Ecto neural progenitor cell (in vitro differentiated cells): ENCODE data around the gene GRAMD4.

Experiments
- DNase-seq: peaks from one replicate; pipeline ENCODE4 v3.0.0-alpha.2; 2018; ENCODE audit warnings: low spot score

GRAMD4 gene

GRCh38 chr22:46596819-46597218 is 23.4 kb upstream of the GRAMD4 start:
- no peak for DNase-seq

GRCh38 chr22:46598224-46598623 is 22.0 kb upstream of the GRAMD4 start:
- DNase-seq: no peak

DNA sequence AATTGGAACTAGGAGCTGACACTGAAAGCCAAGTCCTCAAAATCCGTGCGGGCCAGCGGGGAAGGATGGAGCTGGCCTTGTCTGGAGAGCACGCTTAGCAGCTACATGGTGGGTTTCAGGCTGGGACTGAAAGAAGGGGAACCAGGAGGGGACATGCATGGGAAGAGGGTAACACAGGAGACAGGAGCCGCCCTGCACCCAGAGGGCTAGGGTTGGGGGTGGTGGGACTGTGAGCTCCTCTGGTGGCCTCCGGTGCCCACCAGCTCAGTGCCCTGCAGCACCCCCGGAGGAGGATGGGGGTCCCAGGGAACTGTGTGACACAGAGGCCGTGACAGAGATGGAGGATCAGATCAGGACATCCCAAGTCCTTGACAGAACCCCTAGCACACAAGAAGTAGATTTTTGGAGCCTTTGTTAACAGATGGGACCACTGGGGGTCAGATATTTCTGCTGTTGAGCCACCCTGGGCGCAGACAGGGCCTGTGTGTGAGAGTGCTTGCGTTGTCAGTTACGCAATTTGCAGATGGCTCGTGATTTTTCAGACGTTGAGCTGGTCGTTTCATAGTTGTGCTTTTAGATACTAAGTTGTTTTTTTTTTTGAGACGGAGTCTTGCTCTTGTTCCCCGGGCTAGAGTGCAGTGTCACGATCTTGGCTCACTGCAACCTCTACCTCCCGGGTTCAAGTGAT is 21.3 kb upstream of the GRAMD4 start:
- no peak for DNase-seq

DNA sequence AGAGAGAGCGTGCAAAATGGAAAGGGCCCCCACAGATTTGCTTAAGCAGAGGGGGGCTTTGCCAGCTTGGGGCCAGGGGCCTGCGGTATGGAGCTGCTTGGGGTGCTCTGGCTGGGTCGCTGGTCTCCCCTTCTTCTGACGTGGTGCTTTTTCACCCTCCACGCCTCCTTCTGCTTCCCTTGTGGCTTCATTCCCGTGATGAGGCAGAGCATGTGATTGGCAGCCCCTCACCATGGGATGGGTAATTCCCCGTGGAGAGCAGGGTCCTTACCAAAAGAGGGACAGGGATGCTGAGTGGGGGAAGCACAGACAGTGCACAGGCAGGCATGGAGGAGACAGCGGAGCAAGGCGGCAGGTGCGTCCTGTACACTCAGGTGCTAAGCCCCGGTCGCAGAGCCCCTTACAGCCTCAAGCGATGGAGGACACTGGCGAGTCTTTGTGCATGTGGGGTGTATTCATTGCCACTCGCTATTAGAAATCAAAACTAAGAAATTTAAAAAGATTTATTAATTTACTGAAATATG is 19.9 kb upstream of the GRAMD4 start:
- no peak for DNase-seq

- no peak for DNase-seq
Observed at GRCh38 chr22:46602025-46602424, 18.2 kb upstream of the GRAMD4 start.

GRCh38 chr22:46604306-46604690 is 15.9 kb upstream of the GRAMD4 start:
- DNase-seq: no peak

GRCh38 chr22:46605117-46605516 is 15.1 kb upstream of the GRAMD4 start:
- no peak for DNase-seq

DNA sequence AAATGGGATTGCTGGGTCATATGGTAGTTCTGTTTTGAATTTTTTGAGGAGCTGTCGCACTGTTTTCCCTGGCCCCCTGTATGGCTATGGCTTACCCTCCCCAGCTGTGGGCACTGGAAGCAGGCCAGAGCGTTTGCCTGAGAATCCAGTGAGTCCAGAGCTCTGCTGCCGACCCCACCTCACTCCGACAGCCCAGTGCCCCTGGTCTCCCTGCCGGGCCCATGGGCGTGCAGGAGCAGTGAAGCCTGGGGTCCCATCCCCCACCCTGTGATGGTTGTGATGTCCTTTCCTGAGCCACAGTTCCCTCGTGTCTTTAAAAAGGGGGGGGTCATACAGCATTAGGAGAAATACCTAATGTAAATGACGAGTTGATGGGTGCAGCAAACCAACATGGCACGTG is 13.3 kb upstream of the GRAMD4 start:
- no peak for DNase-seq

- DNase-seq: no peak
Observed at GRCh38 chr22:46607483-46608114, 12.6 kb upstream of the GRAMD4 start.

DNA sequence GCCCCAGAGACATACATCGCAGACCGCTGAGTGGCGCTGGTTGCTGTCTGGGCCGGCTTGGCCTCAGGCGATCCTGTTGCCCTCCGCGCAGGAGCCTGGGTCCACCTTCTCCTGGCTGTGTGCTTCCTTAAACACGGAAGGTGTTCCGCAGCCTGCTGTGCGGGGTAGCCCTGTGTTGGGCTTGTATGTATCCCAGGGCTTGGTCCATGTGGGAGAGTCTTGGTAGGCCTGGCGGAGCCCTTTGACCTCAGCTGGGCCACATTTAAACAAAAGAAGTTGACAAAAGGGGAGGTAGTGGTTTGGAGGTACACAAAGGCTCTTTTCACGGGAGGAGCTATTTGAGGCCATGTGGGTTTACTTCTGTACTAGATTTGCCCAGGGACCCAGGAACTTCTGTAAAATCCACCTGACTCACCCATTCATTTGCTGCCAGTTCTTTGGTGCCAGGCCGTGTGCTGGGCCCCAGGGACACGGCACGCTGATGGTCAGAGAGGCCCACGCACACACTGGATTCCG is 11.0 kb upstream of the GRAMD4 start:
- no peak for DNase-seq

GRCh38 chr22:46609724-46610201 is 10.4 kb upstream of the GRAMD4 start:
- no peak for DNase-seq

DNA sequence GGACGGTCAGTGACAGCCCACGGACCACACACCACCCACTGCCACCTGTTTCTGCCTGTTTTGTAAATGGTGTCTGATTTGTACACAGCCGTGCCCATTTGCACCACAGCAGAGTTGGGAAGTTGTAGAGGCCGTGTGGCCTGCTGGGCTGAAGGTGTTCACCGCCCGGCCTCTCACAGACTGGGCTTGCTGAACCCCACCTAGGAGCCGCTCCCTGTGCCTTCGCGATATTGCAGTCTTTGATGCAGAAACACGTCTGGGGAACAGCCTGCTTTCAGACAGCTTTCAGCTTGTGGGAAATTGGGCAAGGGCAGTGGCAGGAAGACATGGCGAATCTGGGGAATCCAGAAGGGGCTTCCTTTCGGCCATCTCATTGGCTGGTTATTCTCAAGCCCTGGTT is 9.8 kb upstream of the GRAMD4 start:
- no peak for DNase-seq

DNA sequence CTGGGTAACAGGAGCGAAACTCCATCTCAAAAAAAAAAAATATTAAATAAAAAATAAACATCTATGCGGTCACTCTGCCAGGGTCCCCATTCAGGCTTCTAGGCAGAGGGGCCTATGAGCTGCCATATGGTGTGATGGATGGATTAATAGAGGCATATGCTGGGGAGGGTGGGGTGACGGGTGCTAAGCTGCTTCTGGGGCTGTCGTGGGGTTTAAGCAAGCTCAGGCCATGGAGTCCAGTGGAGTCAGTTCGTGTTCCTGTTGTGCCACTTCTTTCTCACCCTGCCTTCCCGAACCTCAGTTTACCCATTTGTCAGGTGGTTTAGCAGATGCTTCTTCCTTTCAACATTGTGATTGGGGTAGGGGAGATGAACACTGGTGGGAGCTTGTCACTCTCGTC is 9.0 kb upstream of the GRAMD4 start:
- DNase-seq: no peak

DNA sequence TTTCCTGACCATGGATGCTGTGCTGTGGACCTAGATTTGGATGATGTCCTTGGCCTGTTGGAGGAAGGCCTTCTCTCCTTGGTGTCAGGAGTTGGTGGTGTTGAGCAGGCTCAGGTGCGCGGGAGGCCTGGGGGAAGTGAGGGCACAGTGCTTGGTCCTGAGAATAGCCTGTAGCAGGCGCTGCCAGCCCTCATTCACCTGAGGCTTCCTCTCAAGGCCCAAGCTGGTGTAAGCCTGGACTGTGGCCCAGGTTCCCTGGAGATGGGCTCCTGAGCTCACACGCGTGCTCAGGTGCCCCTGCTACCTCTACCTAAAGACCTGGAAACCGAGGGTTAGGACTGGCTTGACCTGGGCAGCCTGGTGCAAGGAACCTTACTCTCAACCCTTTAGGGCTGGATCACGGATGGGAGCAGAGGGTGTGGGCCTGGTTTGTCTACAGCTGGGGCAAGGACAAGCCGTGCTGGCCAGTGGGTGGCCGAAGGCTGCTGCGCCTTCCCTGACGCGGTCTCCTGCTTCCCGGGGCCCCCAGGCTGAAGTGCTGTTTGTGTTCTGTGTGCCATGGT is 7.8 kb upstream of the GRAMD4 start:
- DNase-seq: no peak

DNA sequence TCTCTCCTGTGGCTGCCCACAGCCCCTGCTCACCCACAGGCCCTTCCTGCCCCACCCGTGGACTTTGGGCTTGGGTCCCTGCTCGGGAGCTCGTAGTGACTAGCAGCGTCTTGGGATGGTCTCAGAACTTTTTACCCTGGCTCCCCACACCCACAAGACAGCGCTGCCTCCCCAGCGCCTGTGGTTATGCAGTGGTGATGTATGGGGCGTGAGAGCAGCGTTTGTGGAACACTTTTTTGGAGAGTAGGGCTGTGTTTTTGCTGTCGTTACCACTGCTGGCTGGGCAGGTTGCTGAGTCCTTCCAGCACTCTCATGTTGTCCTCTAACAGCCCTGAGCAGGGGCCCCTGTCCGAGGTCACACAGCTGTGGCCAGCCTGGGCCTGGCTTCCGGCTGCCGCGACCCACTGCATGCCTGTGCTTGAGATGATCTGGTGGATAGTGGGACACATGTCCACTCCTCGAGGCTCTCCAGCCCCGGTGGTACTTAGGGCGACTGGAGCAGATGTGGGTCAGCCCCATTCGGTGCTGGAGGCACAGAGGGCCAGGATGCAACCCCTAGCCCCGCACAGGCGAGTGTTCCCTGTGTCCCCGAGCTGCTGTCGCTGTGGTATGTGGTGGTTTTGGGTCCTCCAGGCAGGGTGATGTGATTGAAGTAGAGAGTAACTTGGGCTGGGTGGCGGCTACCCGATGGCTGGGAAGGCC is 7.1 kb upstream of the GRAMD4 start:
- no peak for DNase-seq

GRCh38 chr22:46613606-46614021 is 6.6 kb upstream of the GRAMD4 start:
- DNase-seq: no peak

- DNase-seq: no peak
Observed at GRCh38 chr22:46614025-46614931, 5.9 kb upstream of the GRAMD4 start.

DNA sequence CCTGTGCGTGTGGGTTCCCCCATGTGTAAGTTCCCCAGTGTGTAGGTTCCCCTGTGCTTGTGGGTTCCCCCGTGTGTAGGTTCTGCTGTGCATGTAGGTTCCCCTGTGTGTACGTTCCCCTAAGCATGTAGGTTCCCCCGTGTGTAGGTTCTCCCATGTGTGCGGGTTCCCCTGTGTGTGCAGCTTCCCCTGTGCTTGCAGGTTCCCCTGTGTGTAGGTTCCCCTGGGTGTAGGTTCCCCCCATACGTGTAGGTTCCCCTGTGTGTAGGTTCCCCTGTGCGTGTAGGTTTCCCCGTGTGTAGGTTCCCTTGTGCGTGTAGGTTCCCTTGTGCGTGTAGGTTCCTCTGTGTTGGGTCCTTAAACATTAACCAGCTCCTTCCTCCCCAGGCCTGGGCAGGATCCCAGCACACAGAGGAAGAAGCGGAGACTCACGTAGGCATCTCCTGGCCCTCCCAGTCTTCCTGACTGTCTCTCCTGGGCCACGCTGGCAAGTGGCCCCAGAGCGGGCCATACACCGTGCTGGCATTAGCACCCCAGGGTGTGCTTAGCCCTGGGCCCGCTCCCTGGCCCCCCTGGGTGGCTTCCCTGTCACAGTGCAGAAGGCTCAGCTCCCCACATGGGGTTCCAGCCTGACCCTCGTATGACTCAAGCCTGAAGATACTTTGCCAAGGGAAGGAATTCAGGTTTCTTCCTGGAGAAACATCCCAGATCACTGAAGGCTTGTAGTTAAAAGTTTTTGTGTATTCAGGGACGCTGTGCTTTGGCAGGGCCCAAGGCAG is 2.8 kb upstream of the GRAMD4 start:
- DNase-seq: no peak

DNA sequence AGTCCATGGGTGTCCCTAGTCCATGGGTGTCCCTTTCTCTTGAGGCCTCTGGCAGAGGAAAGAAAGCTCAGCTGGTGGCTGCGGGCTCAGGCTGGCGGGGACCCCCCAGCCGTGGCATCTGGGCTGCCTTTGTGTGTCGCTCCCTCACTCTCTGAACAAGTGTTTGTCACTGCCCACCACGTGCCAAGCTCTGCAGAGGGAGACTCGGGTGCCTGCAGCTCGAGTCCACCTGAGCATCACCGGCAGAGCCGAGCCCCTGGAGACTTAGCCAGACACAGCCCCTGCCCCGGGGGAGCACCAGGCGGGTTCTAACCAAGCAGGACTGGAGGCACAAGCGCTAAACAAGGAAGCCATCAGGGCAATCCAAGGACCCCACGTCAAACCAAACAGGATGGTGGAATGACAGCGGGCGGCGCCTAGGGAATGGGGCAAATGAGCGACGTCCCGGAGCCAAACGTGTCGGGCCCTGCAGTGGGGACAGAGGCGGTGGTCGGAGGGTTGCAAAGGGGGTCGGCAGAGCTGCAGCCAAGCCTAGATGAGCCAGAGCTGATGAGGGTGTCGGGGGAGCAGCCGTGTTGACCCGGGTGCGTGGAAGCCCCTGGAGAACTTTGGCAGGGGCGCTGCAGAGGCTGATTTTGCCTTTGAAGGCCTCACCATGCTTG is 2.1 kb upstream of the GRAMD4 start:
- no peak for DNase-seq

- no peak for DNase-seq
Observed at GRCh38 chr22:46618667-46619066, 1.5 kb upstream of the GRAMD4 start.
